Neuron (in vitro differentiated cells): ENCODE data around the gene CFHR4.

Experiments used
- H2AFZ ChIP-seq: one replicate; pipeline ENCODE4 v1.6.1; 2013; ENCODE audit warnings: low read depth, mild to moderate bottlenecking, inconsistent platforms, low read length, moderate library complexity
- H3K27me3 ChIP-seq: one replicate; pipeline ENCODE4 v1.6.1; 2013; ENCODE audit warnings: low read length; ENCODE audit not compliant: insufficient read depth
- H3K36me3 ChIP-seq: one replicate; pipeline ENCODE4 v1.6.1; 2013; ENCODE audit warnings: low read length; ENCODE audit not compliant: insufficient read depth
- H3K4me1 ChIP-seq: one replicate; pipeline ENCODE4 v1.6.1; 2013; ENCODE audit warnings: low read length; ENCODE audit not compliant: insufficient read depth
- H3K4me3 ChIP-seq: 2 replicates; pipeline ENCODE4 v1.5.1; 2013; ENCODE audit warnings: mild to moderate bottlenecking, low read length, moderate library complexity
- H3K9me3 ChIP-seq: one replicate; pipeline ENCODE4 v1.6.1; 2013; ENCODE audit warnings: low read length

Gene CFHR4

DNA sequence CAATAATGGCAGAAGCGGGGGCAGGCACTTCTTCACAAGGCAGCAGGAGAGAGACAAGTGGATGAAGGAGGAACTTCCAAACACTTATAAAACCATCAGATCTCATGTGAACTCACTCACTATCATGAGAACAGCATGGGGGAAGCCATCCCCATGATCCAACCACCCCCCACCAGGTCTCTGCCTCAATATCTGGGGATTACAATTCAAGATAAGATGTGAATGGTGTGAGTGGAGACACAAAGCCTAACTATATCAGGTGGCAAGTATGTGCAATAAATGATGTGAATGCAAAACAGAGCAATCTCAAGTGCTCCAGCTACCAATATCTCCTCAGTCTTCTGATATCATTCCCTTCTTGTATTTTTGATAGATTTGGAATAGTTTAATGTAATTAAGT, 68.1 kb downstream of the CFHR4 start:
- Histone ChIP-seq H3K36me3 (no peaks in the 10 kb centered on the region), H3K4me1 (no peaks in the 10 kb centered on the region), H3K4me3 (no peak overlapping the region), H2AFZ (no peak overlapping the region), H3K27me3 (no peaks in the 10 kb centered on the region), H3K9me3 (no peaks in the 10 kb centered on the region)

DNA sequence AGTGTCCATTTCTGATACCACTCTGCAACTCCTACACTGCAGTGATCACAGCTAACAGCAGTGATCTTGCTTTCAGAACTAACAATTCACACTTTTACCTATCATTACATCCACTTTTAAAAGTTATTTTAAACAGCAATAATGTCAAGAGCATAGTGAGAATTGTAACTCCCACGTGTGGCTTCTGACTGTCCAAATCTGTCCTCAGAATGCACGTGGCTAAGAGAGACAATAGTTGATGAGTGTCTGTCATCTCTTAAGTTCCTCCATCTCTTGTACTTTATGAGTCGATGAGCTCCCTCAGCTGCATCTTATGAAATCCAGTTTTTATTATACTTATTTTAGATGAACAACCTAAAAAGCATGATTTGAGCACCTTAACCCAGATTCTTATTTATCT, 73.0 kb downstream of the CFHR4 start:
- Histone ChIP-seq H2AFZ (no peak overlapping the region), H3K9me3 (no peaks in the 10 kb centered on the region), H3K36me3 (no peaks in the 10 kb centered on the region), H3K4me1 (no peaks in the 10 kb centered on the region), H3K27me3 (no peaks in the 10 kb centered on the region), H3K4me3 (no peak overlapping the region)
